HG02852 (cell line): Measurements from ENCODE around the gene FNBP1.

ENCODE experiments used
- ATAC-seq: cut with Tn5 transposase; IDR thresholded peaks from one replicate; pipeline ENCODE4 v1.9.1; 2021; ENCODE audit warnings: mild to moderate bottlenecking, moderate library complexity; ENCODE audit not compliant: unreplicated experiment

FNBP1 gene

GRCh38 chr9:129879991-129880653, 162.9 kb downstream of the FNBP1 start:
- ATAC-seq = no peak

GRCh38 chr9:129879103-129879699, 163.8 kb downstream of the FNBP1 start:
- ATAC-seq = no peak

- ATAC-seq = no peak
Measured at GRCh38 chr9:129878291-129878690, 164.7 kb downstream of the FNBP1 start.

GRCh38 chr9:129876815-129877214, 166.2 kb downstream of the FNBP1 start:
- no peak for ATAC-seq

GRCh38 chr9:129875687-129876395, 167.1 kb downstream of the FNBP1 start:
- no peak for ATAC-seq

GRCh38 chr9:129875181-129875611, 167.8 kb downstream of the FNBP1 start:
- ATAC-seq = no peak

- ATAC-seq = no peak
Measured at GRCh38 chr9:129874261-129875101, 168.5 kb downstream of the FNBP1 start.

- no peak for ATAC-seq
Measured at GRCh38 chr9:129873563-129874190, 169.3 kb downstream of the FNBP1 start.

- no peak for ATAC-seq
Measured at GRCh38 chr9:129871046-129871445, 171.9 kb downstream of the FNBP1 start.

- no peak for ATAC-seq
Measured at GRCh38 chr9:129869585-129870501, 173.1 kb downstream of the FNBP1 start.

GRCh38 chr9:129868872-129869486, 174.0 kb downstream of the FNBP1 start:
- ATAC-seq = no peak

GRCh38 chr9:129868023-129868871, 174.7 kb downstream of the FNBP1 start:
- ATAC-seq = no peak

GRCh38 chr9:129867136-129868022, 175.6 kb downstream of the FNBP1 start:
- no peak for ATAC-seq

GRCh38 chr9:129866394-129867135, 176.4 kb downstream of the FNBP1 start:
- ATAC-seq = no peak

- no peak for ATAC-seq
Measured at GRCh38 chr9:129865668-129866320, 177.2 kb downstream of the FNBP1 start.

- no peak for ATAC-seq
Measured at GRCh38 chr9:129864991-129865647, 177.9 kb downstream of the FNBP1 start.
